HFF-Myc (cell line): ENCODE measurements around the gene BARHL1.
A peak's percentile ranks its signal among the peaks of the same experiment; 100 is the strongest.
"Not testable (repeated sequence)": the region's sequence is repeated elsewhere in the genome, so short reads cannot be mapped to it uniquely, and the experiment has no call there.

Source experiments
- DNase-seq: peaks from one replicate; pipeline ENCODE4 v3.0.0-alpha.2; 2011; ENCODE audit warnings: low read depth; ENCODE audit errors: extremely low read depth
- H3K4me3 ChIP-seq: replicated peaks from 2 replicates; pipeline ENCODE4 v1.5.1; 2011; ENCODE audit warnings: low read depth, mild to moderate bottlenecking, control low read depth, low read length
- TF ChIP-seq, protein P1 (sequence below): IDR thresholded peaks from 2 replicates; pipeline ENCODE4 v1.5.1; 2012; ENCODE audit warnings: mild to moderate bottlenecking, low read depth, low read length, control low read depth; ENCODE audit errors: missing control alignments

Gene BARHL1

DNA sequence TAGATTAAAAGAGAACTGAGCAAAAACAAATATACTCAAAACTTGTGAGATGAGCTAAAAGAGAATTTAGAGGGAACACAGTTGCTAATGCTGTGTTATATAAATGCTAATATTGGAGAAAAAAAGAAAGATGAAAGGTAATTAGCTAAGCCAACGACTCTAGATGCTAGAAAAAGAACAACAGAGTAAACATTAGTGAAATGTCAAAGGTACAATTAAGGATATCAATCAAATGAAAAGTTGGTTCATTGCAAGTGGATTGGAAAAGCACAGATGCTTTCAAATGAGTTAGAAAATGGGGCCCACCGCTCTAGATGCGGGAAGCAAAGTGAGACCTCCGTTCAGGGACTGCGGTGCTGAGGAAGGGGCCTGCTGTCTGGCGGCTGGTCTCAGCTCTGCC lies 17.9 kb upstream of the BARHL1 start:
- DNase-seq: no peak
- no peak overlapping the region for H3K4me3 ChIP-seq
- TF ChIP-seq, protein P1, sequence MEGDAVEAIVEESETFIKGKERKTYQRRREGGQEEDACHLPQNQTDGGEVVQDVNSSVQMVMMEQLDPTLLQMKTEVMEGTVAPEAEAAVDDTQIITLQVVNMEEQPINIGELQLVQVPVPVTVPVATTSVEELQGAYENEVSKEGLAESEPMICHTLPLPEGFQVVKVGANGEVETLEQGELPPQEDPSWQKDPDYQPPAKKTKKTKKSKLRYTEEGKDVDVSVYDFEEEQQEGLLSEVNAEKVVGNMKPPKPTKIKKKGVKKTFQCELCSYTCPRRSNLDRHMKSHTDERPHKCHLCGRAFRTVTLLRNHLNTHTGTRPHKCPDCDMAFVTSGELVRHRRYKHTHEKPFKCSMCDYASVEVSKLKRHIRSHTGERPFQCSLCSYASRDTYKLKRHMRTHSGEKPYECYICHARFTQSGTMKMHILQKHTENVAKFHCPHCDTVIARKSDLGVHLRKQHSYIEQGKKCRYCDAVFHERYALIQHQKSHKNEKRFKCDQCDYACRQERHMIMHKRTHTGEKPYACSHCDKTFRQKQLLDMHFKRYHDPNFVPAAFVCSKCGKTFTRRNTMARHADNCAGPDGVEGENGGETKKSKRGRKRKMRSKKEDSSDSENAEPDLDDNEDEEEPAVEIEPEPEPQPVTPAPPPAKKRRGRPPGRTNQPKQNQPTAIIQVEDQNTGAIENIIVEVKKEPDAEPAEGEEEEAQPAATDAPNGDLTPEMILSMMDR: no peak

DNA sequence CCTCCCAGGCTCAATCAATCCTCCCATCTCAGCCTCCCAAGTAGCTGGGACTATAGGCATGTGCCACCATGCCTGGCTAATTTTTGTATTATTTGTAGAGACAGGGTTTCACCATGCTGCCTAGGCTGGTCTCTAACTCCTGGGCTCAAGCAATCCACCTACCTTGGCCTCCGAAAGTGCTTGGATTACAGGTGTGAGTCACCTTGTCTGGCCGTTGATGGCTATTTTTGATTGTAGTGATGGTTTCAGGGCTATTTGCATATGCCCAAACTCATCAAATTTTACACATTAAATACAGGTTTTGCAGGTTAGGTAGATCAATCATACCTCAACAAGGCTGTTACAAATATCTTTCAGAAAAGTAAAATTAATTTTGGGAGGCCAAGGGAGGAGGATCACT lies 13.6 kb upstream of the BARHL1 start:
- DNase-seq, H3K4me3 ChIP-seq: not testable (repeated sequence)

DNA sequence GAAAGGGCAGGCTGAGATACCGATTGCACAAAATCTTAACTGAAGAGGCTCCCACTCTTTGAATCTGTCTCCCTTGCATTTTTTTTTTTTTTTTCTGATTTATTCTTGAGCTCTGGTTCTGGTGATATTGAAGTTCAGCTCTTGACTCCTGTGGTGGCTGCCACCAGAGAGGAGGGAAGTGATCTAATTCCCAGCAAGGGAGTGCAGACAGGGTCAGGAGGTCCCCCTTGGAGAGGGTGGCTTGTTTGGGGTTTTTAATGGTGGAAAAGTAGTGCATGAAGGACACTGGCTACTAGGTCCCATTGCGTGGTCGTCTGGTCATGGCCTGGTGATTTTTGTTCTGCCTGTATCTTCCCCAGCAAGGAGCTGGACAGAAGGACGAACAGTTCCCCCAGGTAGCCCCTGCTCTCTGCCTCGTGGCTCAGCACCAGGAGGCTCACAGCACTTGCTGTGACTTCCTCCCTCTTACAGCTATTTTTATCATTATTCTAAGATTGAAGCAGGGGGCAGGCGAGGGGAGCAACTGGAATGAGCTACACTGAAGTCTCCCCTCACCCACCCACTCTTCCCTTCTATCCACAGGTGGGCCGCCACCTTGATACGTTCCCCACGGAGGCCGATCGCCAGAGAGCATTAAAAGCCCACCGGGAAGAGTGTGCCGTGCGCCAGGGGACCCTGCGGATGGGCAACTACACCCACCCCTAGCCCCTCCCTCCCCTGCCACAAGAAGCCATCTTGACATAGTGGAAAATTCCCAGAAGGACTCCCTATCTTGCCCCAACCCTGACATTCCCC lies 10.4 kb upstream of the BARHL1 start:
- H3K4me3 ChIP-seq: no peak overlapping the region
- DNase-seq: no peak
- TF ChIP-seq, protein P1: no peak

DNA sequence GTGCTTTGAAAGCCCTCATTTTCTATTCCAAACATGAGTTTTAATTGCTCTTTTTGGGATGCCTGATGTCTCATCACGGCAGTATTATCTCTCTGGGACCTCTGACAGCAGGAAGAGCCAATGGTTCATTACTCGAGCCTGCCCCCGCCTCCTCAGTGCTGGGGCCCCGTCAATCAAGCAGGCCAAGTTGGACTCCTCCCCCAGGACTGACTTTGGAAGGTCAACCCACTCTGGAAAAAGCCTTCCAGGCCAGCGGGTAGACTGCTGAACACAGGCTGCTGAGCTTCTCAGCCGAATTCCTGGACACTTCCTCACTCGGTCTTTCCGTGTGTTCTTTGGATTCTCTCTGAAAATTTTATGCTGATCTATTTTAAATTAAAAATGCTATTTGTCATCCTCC lies 9.5 kb upstream of the BARHL1 start:
- TF ChIP-seq, protein P1: no peak
- H3K4me3 ChIP-seq: no peak overlapping the region
- DNase-seq: no peak

DNA sequence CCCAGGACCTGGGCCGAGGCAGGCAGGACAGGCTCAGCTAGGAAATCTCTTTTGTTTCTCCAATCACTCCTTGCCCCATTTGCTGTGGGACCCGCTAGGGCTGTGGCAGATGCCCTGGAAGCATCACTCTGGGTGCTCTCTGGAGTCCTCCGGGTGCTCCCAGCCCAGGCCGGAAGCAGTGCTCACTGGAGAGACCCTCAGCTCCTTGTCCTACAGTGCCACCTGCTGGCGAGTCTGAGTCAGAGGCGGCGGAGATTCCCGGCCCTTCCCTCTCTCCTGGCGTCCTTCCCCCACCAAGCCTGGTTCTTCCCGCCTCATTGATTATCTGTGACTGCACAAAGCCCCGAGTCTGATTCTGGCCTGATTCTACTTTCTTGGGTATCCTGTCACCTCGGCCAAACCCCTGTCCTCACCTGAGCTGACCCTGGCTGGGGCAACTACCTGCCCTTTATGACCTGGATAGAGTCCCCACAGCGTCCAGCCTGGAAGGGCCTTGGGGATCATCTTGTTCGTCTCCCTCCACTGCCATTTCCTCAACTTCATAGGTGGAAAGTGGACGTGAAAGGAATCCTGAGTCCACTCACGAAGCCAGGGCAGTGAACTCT lies 7.3 kb upstream of the BARHL1 start:
- TF ChIP-seq, protein P1: peak; percentile 85
- DNase-seq: peak; percentile 43
- no peak overlapping the region for H3K4me3 ChIP-seq

DNA sequence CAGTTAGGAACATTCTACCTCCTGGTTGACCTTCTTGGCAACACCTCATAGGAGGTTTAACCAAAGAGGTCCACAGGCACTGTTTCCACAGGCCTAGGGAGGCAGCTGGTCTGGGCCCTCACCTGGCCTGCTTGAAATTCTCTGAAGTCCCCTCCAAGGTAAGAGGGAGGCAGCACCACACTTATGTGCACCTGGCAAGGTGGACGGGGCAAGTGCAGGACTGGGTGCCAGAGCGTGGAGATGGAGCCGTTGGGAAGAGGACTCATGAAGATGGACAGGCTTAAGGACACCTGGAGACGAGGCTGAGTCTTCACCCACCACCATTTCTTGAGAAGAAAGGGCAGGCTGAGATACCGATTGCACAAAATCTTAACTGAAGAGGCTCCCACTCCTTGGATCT lies 6.6 kb upstream of the BARHL1 start:
- TF ChIP-seq, protein P1: no peak
- no peak overlapping the region for H3K4me3 ChIP-seq
- DNase-seq: no peak

DNA sequence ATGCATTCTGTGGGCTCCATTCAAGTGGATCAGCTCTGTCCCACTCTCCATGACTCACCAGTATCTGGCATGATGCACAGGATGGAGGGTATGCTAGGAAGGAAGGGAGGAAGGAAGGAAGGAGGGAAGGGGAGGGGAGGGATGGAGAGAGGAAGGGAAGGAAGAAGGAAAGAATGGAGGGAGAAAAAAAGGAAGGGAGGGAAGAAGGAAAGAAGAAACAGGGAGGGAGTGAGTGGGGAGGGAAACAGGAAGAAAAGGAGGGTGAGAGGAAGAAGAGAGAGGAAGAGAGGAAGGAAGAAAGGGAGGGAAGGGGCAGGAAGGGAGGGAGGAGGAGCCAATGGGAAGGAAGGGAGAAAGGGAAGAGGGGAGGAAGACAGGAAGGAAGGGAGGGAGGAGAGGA lies 5.3 kb upstream of the BARHL1 start:
- TF ChIP-seq, protein P1: no peak
- DNase-seq: no peak
- no peak overlapping the region for H3K4me3 ChIP-seq
